K562 (cell line): ENCODE data around the gene ZNF74. TPM values are rescaled to one million over a fixed set of nuclear protein-coding genes. Genes with fewer than 3 reads are reported as not detected.

Source experiments
- CBX1 ChIP-seq: sonication (generic); IDR thresholded peaks from 2 replicates; pipeline ENCODE4 v1.6.1; 2016; ENCODE audit warnings: antibody characterized with exemption, low read depth, mild to moderate bottlenecking
- CBX3 ChIP-seq, 2 experiments: IDR thresholded peaks; 1 replicate in 1 of 2; 2 replicates in 1 of 2; pipeline ENCODE4 v1.6.1; 2012; ENCODE audit warnings: inconsistent platforms in 2 of 2, low read length in 2 of 2, borderline replicate concordance in 1 of 2, control low read depth in 1 of 2
- CGGBP1 ChIP-seq: fragments of 250-450 bp; sonication (Bioruptor Pico); IDR thresholded peaks from 2 replicates; pipeline ENCODE4 v1.9.0; 2021; ENCODE audit warnings: mild to moderate bottlenecking
- DMBX1 ChIP-seq: fragments of 250-450 bp; sonication (Bioruptor Pico); IDR thresholded peaks from 2 replicates; pipeline ENCODE4 v1.8.0; 2022; ENCODE audit warnings: inconsistent platforms, mild to moderate bottlenecking, moderate library complexity, borderline replicate concordance
- EHMT2 ChIP-seq: fragments of 450-650 bp; IDR thresholded peaks from 2 replicates; pipeline ENCODE4 v1.6.1; 2018; ENCODE audit warnings: antibody characterized with exemption
- ELK1 ChIP-seq: sonication (generic); formaldehyde crosslinking; IDR thresholded peaks from 2 replicates; pipeline ENCODE4 v1.8.1; 2022; ENCODE audit warnings: missing genetic modification reagents
- HDAC8 ChIP-seq: fragments of 450-650 bp; IDR thresholded peaks from 2 replicates; pipeline ENCODE4 v1.6.1; 2016; ENCODE audit warnings: mild to moderate bottlenecking, missing genetic modification characterization, moderate library complexity, missing compliant biosample characterization
- HDGF ChIP-seq: fragments of 450-650 bp; IDR thresholded peaks from 2 replicates; pipeline ENCODE4 v1.6.1; 2016
- HNRNPUL1 ChIP-seq: fragments of 200-400 bp; formaldehyde crosslinking; IDR thresholded peaks from 2 replicates; pipeline ENCODE4 v1.6.1; 2017; ENCODE audit warnings: low read length
- IRF2 ChIP-seq: sonication (generic); formaldehyde crosslinking; IDR thresholded peaks from 2 replicates; pipeline ENCODE4 v1.8.1; 2022; ENCODE audit warnings: mild to moderate bottlenecking, missing genetic modification reagents
- JUND ChIP-seq, 2 experiments: IDR thresholded peaks; 2 replicates in 1 of 2; 3 replicates in 1 of 2; pipeline ENCODE4 v1.6.1; 2011; ENCODE audit warnings: borderline replicate concordance in 2 of 2, low read depth in 2 of 2, low read length in 2 of 2, improper control_type of control experiment in 1 of 2, missing biosample characterization in 1 of 2, missing genetic modification characterization in 1 of 2, missing genetic modification reagents in 1 of 2
- MCM3 ChIP-seq: fragments of 450-650 bp; IDR thresholded peaks from 2 replicates; pipeline ENCODE4 v1.6.1; 2016
- MTA2 ChIP-seq: fragments of 450-650 bp; IDR thresholded peaks from 2 replicates; pipeline ENCODE4 v1.6.1; 2016; ENCODE audit warnings: low read depth
- NFIC ChIP-seq: fragments of 450-650 bp; IDR thresholded peaks from 2 replicates; pipeline ENCODE4 v1.6.1; 2017; ENCODE audit warnings: mild to moderate bottlenecking, inconsistent platforms
- RREB1 ChIP-seq: fragments of 250-450 bp; sonication (Bioruptor Pico); IDR thresholded peaks from 2 replicates; pipeline ENCODE4 v1.4.0; 2020
- SREBF1 ChIP-seq: fragments of 150-350 bp; IDR thresholded peaks from 2 replicates; pipeline ENCODE4 v1.6.1; 2014; ENCODE audit warnings: antibody characterized with exemption, low read depth, low read length, borderline replicate concordance
- SRSF1 ChIP-seq: fragments of 200-400 bp; formaldehyde crosslinking; IDR thresholded peaks from 2 replicates; pipeline ENCODE4 v1.6.1; 2017; ENCODE audit warnings: mild to moderate bottlenecking, low read depth, low read length, moderate library complexity
- TRIM24 ChIP-seq, 2 experiments: fragments of 450-650 bp; IDR thresholded peaks; 2 replicates each; pipeline ENCODE4 v1.6.1; 2016
- ZBTB2 ChIP-seq: fragments of 450-650 bp; IDR thresholded peaks from 2 replicates; pipeline ENCODE4 v1.6.1; 2016; ENCODE audit warnings: antibody characterized with exemption
- ZBTB7A ChIP-seq: IDR thresholded peaks from 2 replicates; pipeline ENCODE4 v1.6.1; 2011; ENCODE audit warnings: low read depth, mild to moderate bottlenecking, low read length, moderate library complexity, borderline replicate concordance; ENCODE audit not compliant: control insufficient read depth
- ZEB2 ChIP-seq: fragments of 450-650 bp; IDR thresholded peaks from 2 replicates; pipeline ENCODE4 v1.6.1; 2016
- ZKSCAN1 ChIP-seq: fragments of 150-350 bp; IDR thresholded peaks from 2 replicates; pipeline ENCODE4 v1.6.1; 2016; ENCODE audit warnings: low read depth, low read length
- ZNF766 ChIP-seq: fragments of 200-800 bp; sonication (Bioruptor generic); conservative IDR thresholded peaks from 2 replicates; pipeline ENCODE4 v1.6.1; 2016; ENCODE audit warnings: missing genetic modification characterization, missing compliant biosample characterization
- polyA plus RNA-seq, 8 experiments: library from polyadenylated mRNA; depleted of rRNA in 4 of 8; stranded (reverse) in 5 of 8; unstranded in 3 of 8; fragments of >200 nt; fragmentation: Nextera tagmentation in 2 of 8; fragmentation: Illumina TruSeq in 1 of 8; extraction: Ambion mirVana in 2 of 8; extraction: Trizol in 1 of 8; gene quantifications; 2 replicates each; pipeline versions ENCODE4 v1.2.1 to v1.2.3, GENCODE V29; 2011 to 2014; ENCODE audit warnings: inconsistent platforms in 1 of 8, missing spikeins in 1 of 8
- total RNA-seq, 7 experiments: library from RNA; depleted of rRNA in 6 of 7; stranded (reverse); fragments of >200 nt in 6 of 7; fragmentation: Illumina TruSeq in 2 of 7; extraction: Trizol in 2 of 7; gene quantifications; 2 replicates each; pipeline versions ENCODE4 v1.2.1 to v1.2.3, GENCODE V29; 2011 to 2021; ENCODE audit warnings: low replicate concordance in 1 of 7

The ZNF74 gene
- total and polyA plus RNA-seq, 9 of the 15 experiments (the other 6 are each of a cell fraction or from before 2014, with no cell fraction given), result 2.4 to 53.5 (median 31.5) TPM

GRCh38 chr22:20421507-20421874 lies 27.5 kb downstream of the ZNF74 start (continued):
- TF ChIP-seq MCM3 (peak; percentile 97), IRF2 (CRISPR knock-in tag) (no peak), ZKSCAN1 (no peak), ZBTB2 (no peak), HDAC8 (tag) (no peak), MTA2 (0 out of 2 replicates have a peak, but pooled peaks have one; percentile 10), TRIM24 (IDR thresholded peaks at IDR 0.05) (peak in 1 of 2 experiments; percentile 15; a peak in 1 of 4 replicates), CBX1 (no peak), ZEB2 (peak; percentile 53; the same call in 1 of the 2 replicates), ZBTB7A (no peak), SREBF1 (no peak), SRSF1 (no peak), RREB1 (CRISPR knock-in tag) (no peak), EHMT2 (no peak; the same call in 1 of the 2 replicates), NFIC (no peak), CBX3 (IDR thresholded peaks at IDR 0.05; ENCODE audit: borderline replicate concordance in 1 of 2, low read length in 2 of 2) (no peak), HNRNPUL1 (no peak), DMBX1 (CRISPR knock-in tag) (no peak), ELK1 (CRISPR knock-in tag) (no peak), ZNF766 (CRISPR knock-in tag) (no peak), JUND (IDR thresholded peaks at IDR 0.05; ENCODE audit: borderline replicate concordance, low read depth, low read length) (peak; percentile 22; the same call in 1 of the 2 replicates), JUND (tag; IDR thresholded peaks at IDR 0.05; ENCODE audit: borderline replicate concordance, low read depth, low read length) (no peak), CGGBP1 (no peak), HDGF (peak; percentile 91)
